ENCODE measurements around the gene MPDU1. TPM values are rescaled to one million over a fixed set of nuclear protein-coding genes. Genes with fewer than 3 reads are reported as not detected.

The MPDU1 gene
- total and polyA plus RNA-seq, 10 of the 15 experiments (the other 5 are each of a cell fraction or from before 2014, with no cell fraction given): 3.6 to 138 (median 78.9) TPM

- TF ChIP-seq SKIL (IDR thresholded peaks at IDR 0.05; ENCODE audit: low read depth, poor library complexity, severe bottlenecking) (no peak), NBN (IDR thresholded peaks at IDR 0.05) (no peak), ZNF687 (IDR thresholded peaks at IDR 0.05) (0 out of 2 replicates have a peak, but pooled peaks have one; percentile 39), NR2C1 (IDR thresholded peaks at IDR 0.05) (peak; percentile 20; the same call in 1 of the 2 replicates), ZBTB40 (IDR thresholded peaks at IDR 0.05; ENCODE audit: borderline replicate concordance) (no peak), RUNX3 (IDR thresholded peaks at IDR 0.05; ENCODE audit: low read length) (peak; percentile 88), EGR1 (IDR thresholded peaks at IDR 0.05; ENCODE audit: borderline replicate concordance in 1 of 2, low read depth in 2 of 2, low read length in 2 of 2) (peak in 1 of 2 experiments; percentile 91; a peak in 2 of 3 replicates), PAX5 (IDR thresholded peaks at IDR 0.05; ENCODE audit: borderline replicate concordance, low read depth, low read length) (0 out of 2 replicates have a peak, but pooled peaks have one; percentile 31), RELB (IDR thresholded peaks at IDR 0.05; ENCODE audit: low read depth) (peak; percentile 21; the same call in 1 of the 2 replicates), POLR2AphosphoS5 (IDR thresholded peaks at IDR 0.05; ENCODE audit: low read length) (peak; percentile 73), IRF4 (IDR thresholded peaks at IDR 0.05; ENCODE audit: low read depth, low read length) (no peak), MXI1 (IDR thresholded peaks at IDR 0.05; ENCODE audit: low read depth, low read length) (0 out of 2 replicates have a peak, but pooled peaks have one; percentile 28), PKNOX1 (IDR thresholded peaks at IDR 0.05) (peak; percentile 72), DPF2 (IDR thresholded peaks at IDR 0.05) (no peak)
Observed at GRCh38 chr17:7627250-7628121, 43.8 kb downstream of the MPDU1 start, which contains the start of gene SAT2 (continued).

Measured in GM12878 (cell line).